GM19328 (cell line): ENCODE measurements around the gene DGKH.
"Not testable (repeated sequence)": the region's sequence is repeated elsewhere in the genome, so short reads cannot be mapped to it uniquely, and the experiment has no call there.

Experiments used
- ATAC-seq: cut with Tn5 transposase; IDR thresholded peaks from one replicate; pipeline ENCODE4 v1.9.1; 2021; ENCODE audit warnings: mild to moderate bottlenecking, moderate library complexity; ENCODE audit not compliant: unreplicated experiment

DGKH gene

GRCh38 chr13:42041011-42041683, 7.3 kb upstream of the DGKH start:
- peak; percentile 6 for ATAC-seq

DNA sequence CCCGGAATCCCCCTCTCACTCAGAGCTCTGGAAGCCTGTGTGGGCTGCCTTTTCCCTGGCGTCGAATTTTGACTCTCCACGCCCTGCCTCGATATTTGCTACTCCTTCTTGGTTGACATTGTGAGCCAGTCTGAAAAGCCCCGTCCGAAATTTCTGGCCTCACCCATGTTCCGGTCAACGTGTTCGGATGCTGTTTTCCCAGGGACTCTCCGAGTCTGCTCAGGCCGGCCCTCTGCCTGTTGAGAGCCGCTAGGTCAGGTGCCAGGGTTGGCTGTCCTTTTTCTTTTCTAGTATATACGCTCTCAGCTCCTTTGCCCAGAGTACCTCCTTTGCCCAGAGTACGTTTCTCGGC, 6.8 kb upstream of the DGKH start:
- ATAC-seq = no peak

DNA sequence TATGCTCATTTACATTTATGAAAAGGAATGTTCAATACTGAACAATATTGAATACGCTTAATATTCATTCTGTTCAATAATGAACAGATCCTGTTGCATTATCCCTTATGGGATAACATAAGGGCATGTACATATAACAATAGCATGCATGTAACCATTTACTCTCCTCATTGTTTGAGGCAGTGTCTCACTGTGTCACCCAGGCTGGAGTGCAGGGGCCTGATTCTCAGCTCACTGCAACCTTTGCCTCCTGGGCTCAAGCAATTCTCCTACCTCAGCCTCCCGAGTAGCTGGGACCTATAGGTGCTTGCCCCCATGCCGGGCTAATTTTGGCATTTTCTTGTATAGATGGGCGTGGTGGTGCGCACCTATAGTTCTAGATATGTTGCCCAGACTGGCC, 4.8 kb upstream of the DGKH start:
- ATAC-seq = no peak

DNA sequence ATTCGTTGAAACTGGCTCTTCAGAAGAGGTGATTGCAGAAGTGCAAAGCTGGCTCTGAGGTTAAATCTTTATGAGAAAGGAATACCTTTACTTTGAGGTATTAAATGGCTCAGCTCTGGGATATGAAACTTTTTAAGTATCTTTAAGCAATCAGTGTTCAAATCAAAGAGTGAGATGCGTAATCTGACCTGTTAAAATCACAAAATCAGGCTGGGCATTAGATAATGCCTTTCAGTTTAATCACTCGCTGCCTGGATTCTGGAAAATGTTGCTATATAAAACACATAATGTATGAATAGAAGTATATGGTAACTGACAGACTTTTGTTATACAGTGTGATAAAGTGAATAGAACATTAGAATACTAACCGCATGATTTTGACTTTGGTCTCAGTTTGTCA, 2.0 kb upstream of the DGKH start:
- ATAC-seq = no peak

DNA sequence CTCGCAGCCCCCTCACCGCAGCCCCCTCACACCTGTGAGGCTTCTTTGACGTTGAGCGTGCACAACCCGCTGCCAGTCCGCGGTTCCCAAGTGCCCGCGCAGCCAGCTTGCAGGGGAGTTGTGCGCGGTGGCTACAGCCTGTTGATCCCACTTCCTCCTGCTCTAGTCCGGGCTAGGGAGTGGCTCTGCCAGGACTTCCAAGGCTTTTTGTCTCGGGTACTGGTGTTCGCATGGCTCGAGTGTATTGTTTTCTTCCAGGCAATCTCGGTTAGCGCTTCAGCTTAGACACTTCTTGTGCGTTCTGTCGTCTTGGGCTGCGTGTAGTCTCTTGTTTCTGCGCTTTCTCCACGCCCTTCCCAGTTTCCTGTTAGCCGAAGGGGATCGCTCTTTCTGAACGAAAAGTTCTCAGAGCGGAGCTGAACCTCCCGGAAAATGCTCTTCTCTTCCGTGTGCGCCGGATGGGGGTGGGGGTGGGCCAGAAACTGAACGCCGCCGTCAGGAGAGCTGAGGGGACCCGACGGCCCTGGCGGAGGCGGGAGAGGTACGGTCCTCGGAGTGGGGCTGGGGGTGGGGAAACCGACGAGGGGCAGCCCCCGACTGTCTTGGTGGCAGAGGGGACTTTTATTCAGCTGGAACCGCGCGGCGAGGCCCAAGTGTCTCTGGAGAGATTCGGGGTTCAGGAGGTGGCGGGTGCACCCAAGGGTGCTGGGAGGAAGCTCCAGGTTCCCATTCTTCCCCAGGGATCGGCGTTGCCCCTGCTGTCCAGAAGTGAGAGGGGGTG, 697 bp upstream of the DGKH start:
- peak; percentile 5 for ATAC-seq

- ATAC-seq = peak; percentile 41
Measured at GRCh38 chr13:42048684-42049453, 421 bp downstream of the DGKH start.

- ATAC-seq = peak; percentile 20
Measured at GRCh38 chr13:42049454-42049813, 986 bp downstream of the DGKH start.

DNA sequence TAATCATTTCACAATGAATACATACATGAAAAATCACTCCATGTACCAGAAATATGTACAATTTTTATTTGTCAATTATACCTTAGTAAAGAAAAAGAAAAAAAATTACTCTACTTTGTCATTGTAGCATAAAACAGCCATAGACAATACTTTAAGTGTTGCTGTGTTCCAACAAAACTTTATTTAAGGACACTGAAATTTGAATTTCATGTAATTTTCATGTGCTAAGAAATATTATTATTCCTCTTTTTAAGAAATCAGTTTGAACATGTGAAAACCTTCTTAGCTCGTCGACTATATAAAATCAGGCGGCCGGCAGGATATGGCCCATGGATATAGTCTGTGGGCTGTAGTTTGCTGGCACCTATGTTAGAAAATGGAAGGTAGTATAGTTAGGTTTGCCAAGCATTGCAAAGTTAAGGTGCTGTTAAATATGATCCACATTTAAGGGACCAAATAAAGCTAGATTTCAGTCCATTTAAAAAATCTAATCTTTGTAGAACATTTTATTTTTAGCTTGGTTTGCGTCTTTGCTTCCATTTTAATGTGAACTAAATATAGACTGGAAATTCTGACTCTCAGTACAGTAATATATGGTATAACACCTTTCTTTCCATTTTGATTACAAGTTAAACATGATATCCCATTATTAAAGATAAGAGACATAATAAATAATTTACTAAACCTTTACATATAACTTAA, 6.5 kb downstream of the DGKH start:
- ATAC-seq = no peak

DNA sequence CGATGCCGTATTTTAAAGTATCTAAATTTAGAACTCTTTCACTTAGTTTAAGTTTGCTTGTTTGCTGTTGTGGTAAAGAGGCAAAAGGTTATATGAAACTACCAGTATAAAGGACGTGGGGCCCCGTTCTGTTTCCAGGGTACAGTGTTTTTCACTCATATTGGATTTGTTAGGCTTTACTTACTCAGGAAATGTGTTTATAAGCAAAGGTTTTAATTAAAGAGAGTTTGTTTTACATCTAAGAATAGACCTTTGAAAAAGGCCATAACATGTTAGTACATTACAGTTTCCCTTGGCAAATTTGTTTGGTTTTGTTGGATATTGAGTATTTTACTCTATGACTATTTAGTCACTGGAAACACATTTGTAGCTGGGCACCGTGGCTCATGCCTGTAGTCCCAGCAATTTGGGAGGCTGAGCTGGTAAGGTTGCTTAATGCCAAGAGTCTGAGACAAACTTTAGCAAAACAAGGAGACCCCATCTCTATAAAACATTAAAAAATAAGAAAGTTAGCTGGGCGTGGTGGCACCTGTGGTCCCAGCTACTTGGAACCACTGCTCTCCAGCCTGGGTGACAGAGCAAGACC, 7.1 kb downstream of the DGKH start:
- ATAC-seq = no peak

- ATAC-seq = no peak
Measured at GRCh38 chr13:42056146-42056545, 7.7 kb downstream of the DGKH start.

GRCh38 chr13:42056583-42056982, 8.1 kb downstream of the DGKH start:
- no peak for ATAC-seq

GRCh38 chr13:42057918-42058530, 9.6 kb downstream of the DGKH start:
- no peak for ATAC-seq

- ATAC-seq = no peak
Measured at GRCh38 chr13:42061943-42062342, 13.5 kb downstream of the DGKH start.

DNA sequence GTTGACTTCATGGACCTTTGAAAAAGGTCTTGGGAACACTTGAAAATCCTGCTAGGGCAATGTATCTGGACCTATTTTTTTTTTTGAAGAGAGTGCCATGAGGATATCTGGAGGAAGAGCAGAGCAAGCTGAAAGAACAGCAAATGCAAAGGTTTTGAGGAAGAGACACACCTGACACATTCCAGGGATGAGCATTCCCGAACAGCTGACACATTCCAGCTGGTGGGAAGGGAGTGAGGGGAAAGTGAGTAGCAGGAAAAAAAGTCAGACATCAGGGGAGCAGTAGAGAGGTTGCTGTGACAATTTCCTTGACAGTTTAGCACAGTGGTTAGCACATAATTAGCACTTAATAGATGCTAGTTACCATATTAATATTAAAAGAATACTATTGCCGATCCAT, 14.7 kb downstream of the DGKH start:
- no peak for ATAC-seq

GRCh38 chr13:42064259-42064658, 15.8 kb downstream of the DGKH start:
- no peak for ATAC-seq

DNA sequence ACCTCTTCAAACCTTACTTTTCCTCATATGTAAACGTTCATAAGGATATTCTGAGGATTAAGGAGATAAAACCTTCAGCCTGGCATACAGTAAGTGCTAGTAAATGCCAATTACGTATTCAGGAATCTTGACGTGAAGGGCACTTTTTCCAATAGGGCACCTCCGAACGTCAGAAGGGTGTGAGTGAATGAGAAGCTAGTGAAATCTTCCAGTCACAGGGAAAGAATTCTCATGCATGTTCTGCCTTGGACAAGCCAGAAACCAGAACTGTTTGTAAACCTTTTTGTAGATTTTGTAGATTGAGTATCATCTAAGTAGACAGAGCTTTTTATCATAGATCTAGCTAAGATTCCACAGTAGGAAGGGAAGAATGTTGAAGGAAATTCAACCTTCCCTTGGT, 16.5 kb downstream of the DGKH start:
- ATAC-seq = no peak

- ATAC-seq = no peak
Measured at GRCh38 chr13:42065414-42065813, 17.0 kb downstream of the DGKH start.

DNA sequence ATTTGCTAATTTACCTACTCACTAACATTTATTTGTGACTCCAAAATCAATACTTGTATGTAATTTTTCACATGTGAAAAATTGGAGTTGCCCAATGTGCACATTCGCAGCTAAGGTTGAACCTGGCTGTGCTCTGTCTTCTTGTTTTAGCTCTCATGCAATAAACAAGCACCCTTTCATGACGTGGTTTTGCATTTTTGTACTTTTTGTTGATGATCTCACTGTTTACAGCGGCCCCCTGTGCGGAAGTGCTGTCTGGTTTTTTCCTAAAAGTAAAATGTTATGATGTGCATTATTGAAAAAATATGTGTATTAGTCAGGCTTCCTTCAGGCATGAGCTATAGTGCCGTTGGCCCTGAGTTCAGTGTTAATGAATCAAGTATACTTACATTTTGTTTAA, 18.1 kb downstream of the DGKH start:
- no peak for ATAC-seq

GRCh38 chr13:42068886-42069285, 20.4 kb downstream of the DGKH start:
- no peak for ATAC-seq

DNA sequence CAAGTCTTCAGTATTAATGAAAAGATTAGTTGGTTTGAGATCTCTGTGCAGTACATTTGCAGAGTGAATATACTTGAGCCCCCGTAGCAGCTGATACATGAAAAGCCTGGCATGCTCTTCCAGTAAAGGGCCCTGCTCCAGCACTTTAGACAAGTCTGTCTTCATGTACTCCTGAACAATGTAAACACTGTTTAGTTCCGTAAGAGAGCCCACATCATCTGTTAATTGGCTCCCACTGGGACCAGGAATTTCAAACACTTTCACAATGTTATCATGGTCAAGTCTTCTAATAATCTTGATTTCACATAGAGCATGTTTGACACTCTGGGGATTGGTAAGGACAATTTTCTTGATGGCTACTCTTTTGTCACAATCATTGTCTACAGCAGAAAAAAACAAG, 22.2 kb downstream of the DGKH start:
- ATAC-seq = not testable (repeated sequence)

- ATAC-seq = not testable (repeated sequence)
Measured at GRCh38 chr13:42071179-42071578, 22.7 kb downstream of the DGKH start.
